Progenitor cell of endocrine pancreas (in vitro differentiated cells): ENCODE results near the gene TMEM179. TPM values are rescaled to one million over a fixed set of nuclear protein-coding genes. Genes with fewer than 3 reads are reported as not detected.

Source experiments
- DNase-seq: peaks from one replicate; pipeline ENCODE4 v3.0.0; 2021; ENCODE audit warnings: low spot score; ENCODE audit not compliant: unreplicated experiment
- H3K27ac Mint-ChIP-seq: 2 replicates; pipeline ENCODE4 v1.8.0; 2021; ENCODE audit warnings: mild to moderate bottlenecking, moderate library complexity, mixed read lengths
- H3K27me3 Mint-ChIP-seq: 2 replicates; pipeline ENCODE4 v1.8.0; 2021; ENCODE audit warnings: mixed read lengths
- H3K36me3 Mint-ChIP-seq: 2 replicates; pipeline ENCODE4 v1.8.0; 2022; ENCODE audit warnings: mixed read lengths; ENCODE audit not compliant: insufficient read depth
- H3K4me1 Mint-ChIP-seq: 2 replicates; pipeline ENCODE4 v1.8.0; 2021; ENCODE audit warnings: low read depth, mixed read lengths
- H3K4me3 Mint-ChIP-seq: 2 replicates; pipeline ENCODE4 v1.8.0; 2021; ENCODE audit warnings: low read depth, mild to moderate bottlenecking, moderate library complexity, mixed read lengths
- H3K9me3 Mint-ChIP-seq: 2 replicates; pipeline ENCODE4 v1.8.0; 2021; ENCODE audit warnings: low read depth, mixed read lengths
- CTCF ChIP-seq: fragments of 200-600 bp; sonication (generic); IDR thresholded peaks from one replicate; pipeline ENCODE4 v1.5.0; 2021; ENCODE audit warnings: antibody characterized with exemption, mild to moderate bottlenecking; ENCODE audit not compliant: unreplicated experiment
- total RNA-seq: library from RNA; stranded (reverse); gene quantifications from 2 replicates; pipeline ENCODE4 v1.2.1, GENCODE V29; 2021

Gene TMEM179
- total RNA-seq, 1 donor from 2014 or later = 9.2 TPM

- no peak overlapping the region for H3K27ac Mint-ChIP-seq
- no peaks in the 10 kb centered on the region for H3K9me3 Mint-ChIP-seq
- no peak for TF ChIP-seq CTCF
- H3K27me3 Mint-ChIP-seq = peaks cover 29% of the 10 kb centered on the region
- DNase-seq = no peak
- no peak overlapping the region for H3K4me3 Mint-ChIP-seq
- H3K36me3 Mint-ChIP-seq = no peaks in the 10 kb centered on the region
- no peaks in the 10 kb centered on the region for H3K4me1 Mint-ChIP-seq
Measured at GRCh38 chr14:104542871-104543830, 61.4 kb downstream of the TMEM179 start.

- no peaks in the 10 kb centered on the region for H3K4me1 Mint-ChIP-seq
Measured at GRCh38 chr14:104541905-104542465, 62.6 kb downstream of the TMEM179 start.

More at GRCh38 chr14:104541905-104542465, 62.6 kb downstream of the TMEM179 start:
- no peaks in the 10 kb centered on the region for H3K9me3 Mint-ChIP-seq
- no peak for TF ChIP-seq CTCF
- peaks cover 30% of the 10 kb centered on the region for H3K27me3 Mint-ChIP-seq
- no peak for DNase-seq
- no peak overlapping the region for H3K4me3 Mint-ChIP-seq
- no peak overlapping the region for H3K27ac Mint-ChIP-seq
- no peaks in the 10 kb centered on the region for H3K36me3 Mint-ChIP-seq

Other genes with a start within 250 kb of the TMEM179 start
- not detected in 2 replicates for gene C14orf180, start 25.0 kb downstream of the TMEM179 start, total RNA-seq
- 69.2 and 75.3 TPM in 2 replicates for gene INF2, start 84.8 kb upstream of the TMEM179 start, total RNA-seq
- gene ADSS1, start 119.5 kb upstream of the TMEM179 start, total RNA-seq = 8.9 and 9.7 TPM in 2 replicates
- 98.6 and 116 TPM in 2 replicates for gene SIVA1, start 148.4 kb upstream of the TMEM179 start, total RNA-seq
- gene AKT1, start 191.0 kb upstream of the TMEM179 start, total RNA-seq = 147 and 151 TPM in 2 replicates
- gene ZBTB42, start 196.3 kb upstream of the TMEM179 start, total RNA-seq = 12.3 and 12.6 TPM in 2 replicates